Stimulated activated CD8-positive, alpha-beta memory T cell treated with anti-CD3 and anti-CD28 coated beads, Interleukin-12 subunit alpha, Interleukin-12 subunit beta, amount 100 ng/mL, for 4 hours (primary cell): ENCODE measurements around the gene BRAF.
A peak's percentile ranks its signal among the peaks of the same experiment; 100 is the strongest.
"Not testable (repeated sequence)": the region's sequence is repeated elsewhere in the genome, so short reads cannot be mapped to it uniquely, and the experiment has no call there.

ENCODE experiments used
- DNase-seq: peaks from one replicate; pipeline ENCODE4 v3.0.0-alpha.2; 2020; ENCODE audit warnings: low read depth

BRAF gene

DNA sequence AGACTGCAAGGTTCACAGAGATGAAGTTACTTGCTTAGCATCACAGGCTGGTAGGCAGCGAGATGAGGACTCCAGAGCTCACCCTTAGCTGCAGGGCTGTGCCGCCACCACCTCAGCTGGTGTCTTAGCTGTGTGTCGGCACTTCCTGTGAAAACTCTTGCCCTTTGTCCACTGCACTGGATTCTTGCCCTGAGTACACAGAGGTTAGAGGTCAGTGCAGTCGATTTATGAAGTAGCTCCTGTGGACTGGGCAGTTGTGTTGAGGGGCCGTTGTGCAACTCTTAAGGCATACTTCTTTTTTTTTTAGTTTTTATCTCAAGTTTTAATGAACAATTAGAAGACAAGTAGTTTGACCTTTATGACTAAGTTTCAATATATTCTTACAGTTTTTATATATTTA lies 217.6 kb downstream of the BRAF start:
- DNase-seq: no peak

DNA sequence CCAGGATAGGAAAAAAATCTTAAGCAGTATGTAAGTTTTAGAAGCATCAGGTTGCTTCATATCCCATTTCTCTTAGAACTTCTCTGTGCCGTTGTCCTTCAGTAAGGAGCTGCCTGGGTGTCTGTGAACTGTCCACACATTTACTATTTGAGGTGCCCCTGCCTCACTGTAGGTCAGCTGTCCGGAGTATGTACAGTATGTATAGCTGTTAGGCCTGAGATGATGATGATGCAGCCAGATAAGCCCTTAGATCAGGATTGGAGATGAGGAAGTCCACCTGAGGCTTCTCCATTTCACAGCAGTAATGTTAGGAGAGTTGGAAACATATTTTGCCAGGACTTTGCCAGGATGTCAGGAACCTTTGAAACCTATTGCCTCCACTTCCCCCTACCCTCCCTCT lies 220.5 kb downstream of the BRAF start:
- DNase-seq: no peak

- DNase-seq: no peak
Observed at GRCh38 chr7:140702774-140703173, 222.0 kb downstream of the BRAF start.

GRCh38 chr7:140698477-140698876 lies 226.3 kb downstream of the BRAF start:
- no peak for DNase-seq

DNA sequence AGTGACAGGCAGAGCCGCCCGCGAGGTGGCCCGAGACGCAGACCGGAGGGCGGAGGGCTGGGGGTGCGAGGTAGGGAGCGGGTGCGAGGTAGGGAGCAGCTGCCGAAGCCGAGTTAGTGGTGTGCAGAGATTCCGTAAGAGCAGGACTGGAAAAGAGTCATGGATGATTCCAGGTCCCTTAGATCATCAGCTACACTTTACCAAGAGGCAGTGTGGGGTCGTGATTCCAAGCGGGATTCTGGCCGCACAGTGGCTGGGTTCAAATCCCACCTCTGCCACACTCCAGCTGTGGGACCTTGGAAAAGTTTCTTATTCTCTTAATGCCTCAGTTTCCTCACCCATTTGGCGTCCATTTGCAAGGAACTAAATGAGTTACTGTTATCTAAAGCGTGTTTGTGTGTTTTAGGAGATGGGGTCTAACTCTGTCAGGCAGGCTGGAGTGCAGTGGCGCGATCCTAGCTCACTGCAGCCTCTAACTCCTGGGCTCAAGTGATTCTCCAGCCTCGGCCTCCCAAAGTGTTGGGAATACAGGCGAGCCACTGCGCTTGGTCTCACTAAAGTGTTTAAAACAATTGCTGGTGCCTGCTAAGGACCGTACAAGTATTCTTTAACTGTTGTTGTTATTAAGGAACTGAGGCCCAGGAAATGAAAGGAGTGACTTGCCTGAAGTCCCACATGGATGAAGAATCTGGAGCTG lies 227.1 kb downstream of the BRAF start:
- no peak for DNase-seq

DNA sequence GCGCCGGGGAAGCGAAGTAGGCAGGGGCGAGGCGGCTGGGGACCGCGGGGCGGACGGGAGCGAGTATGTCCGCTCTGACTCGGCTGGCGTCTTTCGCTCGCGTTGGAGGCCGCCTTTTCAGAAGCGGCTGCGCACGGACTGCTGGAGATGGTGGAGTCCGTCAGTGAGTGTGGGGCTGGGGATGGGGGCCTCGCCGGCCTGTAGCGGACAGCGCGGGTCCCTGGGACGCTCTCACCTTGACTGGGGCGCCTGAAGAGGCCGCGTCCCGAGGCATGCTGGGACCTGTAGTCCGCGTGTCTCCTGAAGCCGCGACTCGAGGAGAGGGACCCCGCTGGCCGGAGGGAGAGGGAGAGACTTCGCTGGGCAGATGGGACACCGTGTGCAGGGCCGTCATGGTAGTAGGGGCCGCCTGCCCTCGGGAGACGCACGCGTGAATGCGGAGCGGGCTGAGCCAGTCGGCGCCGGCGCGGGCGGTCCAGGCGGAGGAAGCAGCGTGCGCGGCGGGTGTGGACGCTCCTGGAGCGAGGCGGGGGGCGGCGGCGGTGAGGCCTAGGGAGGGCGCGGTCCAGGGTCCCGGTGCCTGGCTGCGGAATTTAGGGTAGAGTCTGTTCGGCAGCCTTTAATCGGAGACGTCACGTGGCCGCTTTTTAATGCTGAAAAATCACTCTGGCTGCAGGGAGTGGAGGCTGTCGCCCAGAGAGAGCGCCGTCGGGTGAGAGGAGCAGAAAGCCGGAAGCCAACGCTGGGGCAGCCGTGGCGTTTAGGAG lies 227.9 kb downstream of the BRAF start, which contains the start of gene NDUFB2:
TSS of gene NDUFB2 (plus strand) at position 29 of the 767 bp plus-strand sequence. CDS start at position 66, 37 bp downstream.
- peak; percentile 69 for DNase-seq

GRCh38 chr7:140696024-140696679 lies 228.6 kb downstream of the BRAF start:
- DNase-seq: peak; percentile 90

- DNase-seq: no peak
Observed at GRCh38 chr7:140695381-140695780, 229.3 kb downstream of the BRAF start.

DNA sequence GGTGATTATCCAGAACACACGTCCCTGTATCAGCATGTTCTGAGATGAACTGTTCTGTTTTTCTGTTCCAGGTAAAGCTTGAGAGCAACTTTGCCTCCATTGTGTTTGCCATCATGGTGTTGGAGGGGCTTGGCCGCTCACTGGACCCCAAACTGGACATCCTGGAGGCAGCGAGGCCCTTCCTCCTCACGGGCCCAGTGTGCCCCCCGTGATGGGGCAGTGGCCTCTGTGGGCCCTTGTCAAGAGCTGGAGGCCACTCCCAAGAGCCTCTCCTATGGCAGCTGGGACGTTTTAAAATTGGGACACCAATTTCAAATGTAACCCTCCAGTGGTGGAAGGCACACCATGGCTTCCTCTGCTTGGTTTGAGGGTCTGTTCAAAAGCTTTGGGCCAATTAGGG lies 230.1 kb downstream of the BRAF start:
- DNase-seq: no peak

- not testable (repeated sequence) for DNase-seq
Observed at GRCh38 chr7:140693849-140694248, 230.9 kb downstream of the BRAF start.

- no peak for DNase-seq
Observed at GRCh38 chr7:140691376-140692045, 233.2 kb downstream of the BRAF start.

DNA sequence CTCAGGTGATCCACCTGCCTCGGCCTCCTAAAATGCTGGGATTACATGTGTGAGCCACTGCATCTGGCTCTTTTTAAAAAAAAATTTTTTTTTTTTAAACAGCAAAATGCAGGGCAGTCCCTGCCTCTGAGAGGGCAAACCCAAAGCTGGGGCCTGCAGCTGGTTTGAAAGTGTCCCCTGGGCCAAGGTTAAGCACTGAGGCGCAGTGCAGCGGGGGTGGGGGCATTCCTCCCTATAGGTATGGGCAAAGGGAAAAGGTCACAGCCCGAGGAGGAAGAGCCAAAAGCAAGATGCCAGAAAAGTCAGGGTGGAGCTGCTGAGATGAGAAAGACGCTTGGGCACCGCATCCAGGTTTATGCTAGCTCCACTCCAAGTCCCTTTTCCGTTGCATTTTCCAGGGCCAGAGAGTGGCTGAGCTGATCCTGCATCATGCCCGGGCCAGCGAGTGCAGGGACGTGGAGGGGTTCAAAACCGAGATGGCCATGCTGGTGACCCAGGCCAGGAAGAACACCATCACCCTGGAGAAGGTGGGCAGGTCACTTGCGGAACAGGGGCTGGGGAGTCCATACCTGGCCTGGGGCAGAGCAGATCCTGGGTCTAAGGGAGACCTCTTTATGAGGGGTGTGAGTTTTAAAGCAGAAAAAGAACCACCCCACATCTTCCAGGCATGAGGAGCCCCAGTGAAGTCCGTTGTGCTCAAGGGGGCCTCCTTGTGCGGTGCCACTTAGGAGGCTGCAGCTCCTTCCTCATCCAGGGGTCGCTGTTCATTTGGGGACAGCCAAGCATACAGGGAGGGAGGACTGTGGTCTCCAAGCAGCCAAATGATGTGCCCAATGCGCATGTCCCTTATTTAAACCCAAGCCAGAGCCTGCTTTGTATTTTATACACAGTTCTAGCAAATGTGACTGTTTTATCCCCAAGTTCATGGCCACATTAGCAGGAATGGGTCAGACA lies 235.3 kb downstream of the BRAF start:
- no peak for DNase-seq

GRCh38 chr7:140688341-140688740 lies 236.4 kb downstream of the BRAF start:
- no peak for DNase-seq

- DNase-seq: no peak
Observed at GRCh38 chr7:140686921-140687320, 237.8 kb downstream of the BRAF start.

GRCh38 chr7:140685407-140686087 lies 239.2 kb downstream of the BRAF start:
- DNase-seq: no peak

GRCh38 chr7:140684066-140684950 lies 240.4 kb downstream of the BRAF start:
- DNase-seq: no peak

- no peak for DNase-seq
Observed at GRCh38 chr7:140683657-140684056, 241.1 kb downstream of the BRAF start.

GRCh38 chr7:140681766-140682165 lies 243.0 kb downstream of the BRAF start:
- no peak for DNase-seq

- DNase-seq: no peak
Observed at GRCh38 chr7:140680886-140681285, 243.8 kb downstream of the BRAF start.

- DNase-seq: no peak
Observed at GRCh38 chr7:140679186-140679585, 245.5 kb downstream of the BRAF start.
